GM21423 (cell line): ENCODE data around the gene CABYR.
A peak's percentile ranks its signal among the peaks of the same experiment; 100 is the strongest.
"Not testable (repeated sequence)": the region's sequence is repeated elsewhere in the genome, so short reads cannot be mapped to it uniquely, and the experiment has no call there.

Experiments used
- ATAC-seq: cut with Tn5 transposase; IDR thresholded peaks from one replicate; pipeline ENCODE4 v1.9.1; 2021; ENCODE audit warnings: mild to moderate bottlenecking, moderate library complexity; ENCODE audit not compliant: unreplicated experiment

The CABYR gene

DNA sequence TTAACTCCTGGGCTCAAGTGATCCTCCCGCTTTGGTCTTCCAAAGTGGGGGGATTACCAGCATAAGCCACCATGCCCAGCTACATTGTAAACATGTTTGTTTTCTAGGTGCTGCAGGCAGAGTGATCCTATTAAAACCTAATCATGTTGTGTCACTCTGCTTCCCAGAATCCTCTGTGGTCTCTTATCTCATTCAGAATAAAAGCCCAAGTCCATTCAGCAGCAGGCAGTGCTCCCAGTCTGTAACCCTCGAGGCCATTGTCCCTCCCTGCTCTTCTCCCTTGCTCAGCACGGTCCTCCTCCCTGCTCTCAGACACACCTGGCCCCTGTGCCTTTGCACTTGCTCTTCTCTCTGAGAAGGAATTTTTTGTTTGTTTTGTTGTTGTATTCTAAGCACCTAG is 11.1 kb upstream of the CABYR start:
- no peak for ATAC-seq

DNA sequence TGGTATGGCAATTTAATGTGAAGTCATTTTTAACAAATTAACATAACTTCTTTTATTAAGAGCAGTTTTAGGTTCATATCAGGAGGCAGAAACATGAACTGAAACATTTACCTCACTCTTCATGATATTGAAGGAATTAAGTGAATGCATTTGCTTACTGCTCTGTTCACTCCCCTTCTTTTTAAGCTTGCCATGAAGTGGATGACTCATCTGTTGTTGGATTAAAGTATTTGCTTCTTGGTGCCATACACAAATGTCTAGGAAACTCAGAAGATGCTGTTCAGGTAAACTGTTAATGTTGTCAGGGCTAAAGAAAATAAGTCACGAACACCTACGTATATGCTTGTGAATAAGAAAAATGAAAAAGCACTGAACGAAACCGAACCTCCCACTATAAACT is 10.2 kb upstream of the CABYR start:
- ATAC-seq: no peak

DNA sequence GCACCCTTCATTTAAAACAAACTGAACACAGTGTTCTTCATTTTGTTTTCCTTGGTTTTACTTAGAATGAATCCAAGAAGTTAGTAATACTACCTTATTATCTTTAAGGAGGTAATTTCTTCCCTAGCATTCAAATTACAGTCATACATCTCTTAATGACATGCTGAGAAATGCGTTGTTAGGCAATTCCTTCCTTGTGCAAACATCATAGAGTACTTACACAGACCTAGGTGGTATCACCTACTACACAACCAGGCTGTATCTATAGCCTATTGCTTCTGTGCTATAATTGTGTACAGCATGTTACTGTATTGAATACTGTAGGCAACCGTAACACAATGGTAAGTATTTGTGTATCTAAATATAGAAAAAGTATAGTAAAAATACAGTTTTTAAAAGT is 8.4 kb upstream of the CABYR start:
- ATAC-seq: no peak

DNA sequence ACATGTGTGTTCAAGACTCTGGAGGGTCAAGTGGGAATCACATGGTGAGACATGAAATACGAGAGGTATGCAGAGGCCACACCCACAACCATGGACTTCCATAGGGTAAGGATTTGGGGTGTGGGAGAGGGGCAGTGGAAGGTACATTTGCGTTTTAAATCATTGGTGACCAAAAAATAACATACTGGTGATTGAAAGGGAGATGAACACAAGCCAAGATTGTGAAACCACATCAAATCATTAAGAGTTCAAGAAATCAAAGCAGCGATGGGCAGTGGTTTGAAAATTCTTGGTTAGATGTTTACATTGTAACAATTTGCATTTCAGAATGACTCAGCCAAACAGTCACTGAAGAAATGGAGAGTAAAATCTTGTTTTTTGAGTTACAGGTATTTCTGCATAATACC is 1.9 kb upstream of the CABYR start:
- no peak for ATAC-seq

DNA sequence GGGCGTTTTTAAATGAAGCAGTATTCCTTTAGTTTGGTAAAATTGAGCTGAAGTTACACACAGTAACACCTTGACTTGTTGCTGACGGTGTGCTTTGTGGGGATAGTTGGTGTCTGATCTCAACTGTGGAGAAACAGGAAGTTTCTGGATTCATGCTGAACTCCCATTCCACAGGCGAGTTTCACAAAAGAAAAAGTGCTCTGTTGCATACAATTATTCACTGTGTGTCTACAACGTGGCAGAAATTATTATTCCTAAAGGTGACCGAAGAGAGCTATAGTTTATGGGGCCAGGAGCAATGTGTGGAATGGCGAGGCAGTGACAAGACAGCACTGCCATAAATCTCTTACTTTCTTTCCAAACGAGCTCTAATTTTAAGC is 463 bp upstream of the CABYR start:
- ATAC-seq: peak; percentile 31

DNA sequence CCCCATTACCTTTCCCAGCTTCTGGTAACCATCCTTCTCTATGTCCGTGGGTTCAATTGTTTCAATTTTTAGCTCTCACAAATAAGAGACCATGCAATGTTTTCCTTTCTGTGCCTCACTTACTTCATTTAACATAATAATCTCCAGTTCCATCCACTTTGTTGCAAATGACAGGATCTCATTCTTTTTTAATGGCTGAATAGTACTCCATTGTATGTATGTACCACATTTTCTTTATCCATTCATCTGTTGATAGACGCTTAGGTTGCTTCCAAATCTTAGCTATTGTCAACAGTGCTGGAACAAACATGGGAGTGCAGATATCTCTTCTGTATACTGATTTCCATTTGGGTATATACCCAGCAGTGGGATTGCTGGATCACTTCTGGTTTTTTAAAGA is 1.8 kb downstream of the CABYR start:
- ATAC-seq: no peak

DNA sequence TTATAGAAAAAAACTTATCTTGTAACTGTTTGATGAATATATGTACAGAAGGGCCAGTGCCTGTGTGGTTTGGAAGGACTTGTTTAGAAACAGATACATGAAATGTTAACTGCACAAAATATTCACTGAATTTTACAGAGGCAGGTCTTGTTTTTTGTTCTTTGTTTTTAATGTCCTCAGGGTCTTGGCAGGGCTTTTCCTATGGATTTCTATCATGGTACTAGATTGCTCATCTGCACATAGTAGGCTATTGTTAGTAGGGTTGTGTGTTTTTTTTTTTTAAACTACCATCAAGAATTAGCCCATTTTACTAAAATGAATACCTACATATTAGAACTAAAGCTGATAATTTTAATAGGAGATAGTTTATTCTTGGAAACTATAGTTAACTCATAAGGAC is 3.5 kb downstream of the CABYR start:
- ATAC-seq: no peak

DNA sequence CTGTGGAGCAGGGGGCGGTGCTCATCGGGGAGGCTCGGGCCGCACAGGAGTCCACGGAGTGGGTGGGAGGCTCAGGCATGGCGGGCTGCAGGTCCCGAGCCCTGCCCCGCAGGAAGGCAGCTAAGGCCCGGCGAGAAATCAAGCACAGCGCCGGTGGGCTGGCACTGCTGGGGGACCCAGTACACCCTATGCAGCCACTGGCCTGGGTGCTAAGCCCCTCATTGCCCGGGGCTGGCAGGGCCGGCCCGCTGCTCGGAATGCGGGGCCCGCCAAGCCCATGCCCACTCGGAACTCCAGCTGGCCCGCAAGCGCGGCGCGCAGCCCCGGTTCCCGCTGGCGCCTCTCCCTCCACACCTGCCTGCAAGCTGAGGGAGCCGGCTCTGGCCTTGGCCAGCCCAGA is 10.7 kb downstream of the CABYR start:
- not testable (repeated sequence) for ATAC-seq

DNA sequence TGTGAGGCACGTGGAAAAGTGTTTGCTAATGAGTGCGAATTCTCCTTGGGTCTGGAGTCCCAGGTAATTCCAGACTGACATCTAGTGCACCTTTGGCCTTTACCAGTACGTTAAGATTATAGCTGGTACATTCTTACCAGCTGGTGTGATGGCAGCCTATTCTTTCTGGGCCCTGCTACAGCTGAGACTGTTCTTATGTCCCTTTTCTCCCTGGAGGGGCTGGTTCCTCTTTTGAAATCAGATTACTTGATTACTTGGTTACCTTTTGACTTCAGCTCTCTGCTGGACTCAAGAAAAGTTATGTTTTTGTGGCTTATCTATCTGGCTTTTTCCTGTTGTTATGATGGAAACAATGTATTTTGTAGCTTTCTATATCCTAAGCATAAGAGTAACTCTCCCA is 14.5 kb downstream of the CABYR start:
- no peak for ATAC-seq

DNA sequence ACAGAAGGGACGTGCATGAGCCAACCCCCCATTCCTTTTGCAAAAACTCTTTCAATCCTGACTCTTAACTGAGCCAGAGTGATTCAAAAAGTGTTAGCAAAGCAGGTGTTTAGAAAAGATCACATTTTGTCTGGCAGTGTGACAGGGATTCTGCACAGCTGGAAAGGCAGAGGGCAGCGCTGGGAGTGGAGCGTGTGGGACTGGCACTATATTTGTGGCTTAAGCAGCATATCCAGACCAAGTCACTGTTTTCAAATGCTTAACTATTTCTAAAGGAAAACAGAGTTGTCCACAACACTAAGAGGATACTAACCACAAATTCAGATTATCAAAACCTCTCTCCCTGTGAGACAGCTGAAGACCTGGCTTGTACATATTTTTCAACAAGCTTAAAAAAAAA is 19.0 kb downstream of the CABYR start:
- ATAC-seq: no peak

DNA sequence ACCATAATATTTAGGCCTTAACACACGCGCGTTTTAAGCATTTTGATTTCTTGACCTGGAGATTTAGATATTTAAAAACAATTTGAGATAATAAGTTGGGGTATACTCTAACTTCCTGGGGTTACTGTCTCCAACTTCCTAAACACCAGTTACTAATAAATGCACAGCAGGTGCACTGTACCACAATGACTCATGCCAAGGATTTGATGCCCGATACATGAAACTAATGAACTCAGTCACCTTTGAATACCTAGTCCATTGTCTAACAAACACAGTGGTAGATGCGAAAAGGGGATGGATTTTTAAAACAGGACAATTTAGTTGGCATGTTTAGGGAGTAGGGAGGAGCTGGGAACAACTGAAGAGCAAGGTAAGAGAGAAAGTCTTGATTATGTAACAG is 21.2 kb downstream of the CABYR start:
- ATAC-seq: no peak

DNA sequence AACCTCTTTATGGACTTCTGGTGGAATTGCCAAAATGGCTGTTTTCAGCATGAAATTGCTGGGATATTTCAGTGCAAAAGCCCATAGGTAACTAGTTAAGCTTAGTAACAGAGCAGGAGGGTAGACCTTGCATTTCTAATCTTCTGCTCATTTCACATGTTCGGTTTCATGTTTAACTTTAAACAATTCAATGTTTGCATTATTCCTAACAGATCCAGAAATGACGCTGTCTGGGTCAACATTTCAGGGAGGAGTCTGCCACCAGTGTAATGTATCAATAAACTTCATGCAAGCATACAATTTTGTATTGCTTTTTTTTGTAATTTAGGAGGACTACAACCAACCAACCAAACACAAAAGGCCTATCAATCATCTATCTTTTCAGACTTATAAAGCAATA is 22.4 kb downstream of the CABYR start:
- no peak for ATAC-seq

DNA sequence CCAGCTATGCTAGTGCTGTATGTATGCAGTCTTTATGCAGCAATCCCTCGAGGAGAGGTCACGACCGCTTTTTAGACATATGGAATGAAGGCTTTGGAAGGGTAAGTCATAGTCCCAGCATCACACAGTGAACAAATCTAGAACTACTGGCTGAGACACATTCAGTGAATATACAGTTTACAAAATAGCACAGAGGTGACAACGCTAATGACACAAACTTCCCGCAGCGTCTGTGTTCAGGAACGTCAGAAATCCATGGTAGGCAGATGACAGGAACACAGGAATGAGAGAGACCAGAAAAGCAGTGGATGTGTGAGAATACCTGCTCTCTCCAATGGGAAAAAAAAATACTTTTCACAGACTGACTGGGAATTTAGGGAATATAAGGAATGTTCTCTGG is 29.6 kb downstream of the CABYR start:
- ATAC-seq: no peak

DNA sequence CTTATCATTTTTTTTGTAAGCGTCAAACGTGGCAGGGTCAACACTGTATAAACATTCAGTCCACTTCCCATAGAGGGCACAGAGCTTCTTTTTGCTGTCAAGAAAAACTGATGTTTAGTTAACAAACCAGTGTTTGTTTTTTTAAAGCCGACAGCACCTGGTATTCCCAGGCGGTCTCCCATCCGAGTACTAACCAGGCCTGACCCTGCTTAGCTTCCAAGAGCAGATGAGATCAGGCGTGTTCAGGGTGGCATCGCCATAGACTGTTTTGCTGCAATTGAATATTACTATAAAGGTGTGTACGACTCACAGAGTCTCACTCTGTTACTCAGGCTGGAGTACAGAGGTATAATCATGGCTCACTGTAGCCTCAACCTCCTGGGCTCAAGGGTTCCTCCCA is 31.5 kb downstream of the CABYR start:
- ATAC-seq: no peak

DNA sequence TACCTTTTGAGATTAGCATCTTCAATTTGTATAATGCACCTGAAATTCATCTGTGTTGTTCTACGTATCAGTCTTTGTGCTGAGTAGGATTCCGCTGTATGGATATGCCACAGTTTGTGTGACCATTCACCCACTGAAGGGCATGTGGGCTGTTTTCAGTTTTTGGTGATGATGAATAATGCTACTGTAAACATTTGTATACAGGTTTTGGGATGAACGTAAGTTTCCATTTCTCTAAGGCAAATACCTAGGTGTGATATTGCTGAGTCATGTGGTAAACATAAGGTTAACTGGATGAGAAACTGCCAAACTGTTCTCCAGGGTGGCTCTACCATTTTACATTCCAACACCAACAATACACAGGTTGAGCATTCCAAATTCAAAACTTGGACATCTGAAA is 35.1 kb downstream of the CABYR start:
- no peak for ATAC-seq

DNA sequence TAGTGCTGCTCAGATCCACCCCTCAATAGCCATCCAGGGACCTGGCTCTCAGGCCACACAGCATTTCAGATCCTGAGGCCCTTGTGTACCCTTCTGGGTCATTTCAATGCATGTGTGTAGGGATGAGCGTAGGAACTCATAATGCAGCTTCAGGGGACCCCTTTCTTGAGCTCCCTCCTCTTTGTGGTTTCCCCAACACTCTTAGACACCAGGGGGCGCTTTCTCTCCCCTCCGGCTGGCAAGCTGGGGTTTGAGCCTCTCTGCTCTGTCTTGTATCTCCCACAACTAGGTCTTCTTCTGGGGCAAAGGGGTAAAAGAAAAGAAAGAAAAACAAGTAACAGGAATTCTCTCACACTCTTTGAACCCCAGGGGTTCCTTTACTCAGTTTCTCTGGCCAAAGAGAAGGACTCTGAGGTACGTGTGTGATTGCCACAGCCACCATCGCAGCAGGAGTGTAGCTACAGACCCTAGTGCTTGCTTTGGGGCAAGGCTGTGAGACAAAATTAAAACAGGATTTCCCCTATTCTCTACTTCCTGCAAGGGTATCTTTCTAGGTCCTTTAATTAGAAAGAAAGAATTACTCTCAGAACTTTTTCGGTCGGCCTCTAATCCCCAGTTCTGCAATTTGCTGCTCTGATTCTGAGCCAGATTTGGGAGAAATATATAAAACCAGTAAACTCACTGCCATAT is 38.0 kb downstream of the CABYR start:
- peak; percentile 77 for ATAC-seq

DNA sequence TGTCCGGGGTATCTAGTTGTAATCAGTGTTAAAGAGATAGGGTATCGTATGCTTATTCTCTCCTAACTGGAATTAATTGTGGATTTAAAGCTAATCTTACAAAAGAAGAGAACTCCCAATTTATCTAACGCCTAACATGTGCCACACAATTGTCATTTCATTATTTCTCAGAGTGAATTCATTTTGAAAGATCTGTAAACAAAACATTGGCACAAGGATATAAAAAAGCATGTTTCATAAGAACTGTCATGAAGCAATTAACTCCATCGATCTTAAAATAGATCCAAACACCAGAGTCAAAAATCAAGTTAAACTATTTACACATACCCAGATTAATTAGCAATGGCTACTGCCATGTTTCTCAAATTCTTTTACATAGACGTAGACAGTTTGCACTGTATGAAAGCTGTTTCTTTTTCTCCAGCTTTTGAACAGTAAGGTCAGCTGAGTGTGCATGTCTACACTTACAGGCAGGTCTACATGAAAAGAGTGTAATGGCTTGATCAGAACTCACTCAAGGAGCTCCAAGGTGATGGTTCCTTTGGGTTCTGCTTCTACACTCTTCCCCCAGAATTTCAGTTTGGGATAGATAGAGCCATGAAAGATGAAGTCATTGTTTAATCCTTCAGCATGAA is 38.8 kb downstream of the CABYR start:
- ATAC-seq: no peak

DNA sequence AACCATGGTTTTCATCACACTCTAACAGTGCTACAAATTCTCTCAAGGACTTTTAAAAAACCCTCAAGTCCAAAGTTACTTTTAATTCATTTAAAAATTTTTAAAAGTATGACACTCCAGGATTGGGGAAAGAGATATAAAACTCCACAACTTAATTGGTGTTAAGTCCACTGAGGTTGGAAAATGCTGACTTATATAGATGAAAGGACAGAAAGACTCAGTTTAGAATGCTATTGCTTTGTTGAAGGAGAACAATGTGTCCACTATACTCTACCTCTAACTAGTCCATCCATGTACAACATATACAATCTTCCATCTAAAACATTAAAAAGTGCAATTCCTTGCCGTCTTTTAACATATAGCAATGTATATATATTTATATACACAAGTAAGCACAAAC is 41.2 kb downstream of the CABYR start:
- ATAC-seq: no peak

DNA sequence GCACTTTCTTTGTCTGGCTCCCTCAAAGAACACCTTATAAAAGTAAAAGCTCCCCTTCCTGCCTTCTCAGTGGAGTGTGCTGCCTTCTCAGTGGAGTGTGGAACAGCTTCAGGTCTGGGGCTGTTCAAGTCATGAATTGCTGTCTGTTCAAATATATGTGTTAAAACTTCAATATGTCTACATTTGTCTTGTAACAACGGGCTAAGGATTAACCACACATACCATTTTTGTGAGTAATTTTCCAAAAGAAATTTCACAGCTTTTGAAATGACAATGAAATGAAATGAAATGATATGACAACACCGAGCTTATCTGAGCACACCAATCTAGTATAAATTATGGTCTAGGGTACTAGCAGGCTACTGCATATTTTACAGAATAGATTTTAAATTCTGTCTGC is 42.9 kb downstream of the CABYR start:
- ATAC-seq: no peak

DNA sequence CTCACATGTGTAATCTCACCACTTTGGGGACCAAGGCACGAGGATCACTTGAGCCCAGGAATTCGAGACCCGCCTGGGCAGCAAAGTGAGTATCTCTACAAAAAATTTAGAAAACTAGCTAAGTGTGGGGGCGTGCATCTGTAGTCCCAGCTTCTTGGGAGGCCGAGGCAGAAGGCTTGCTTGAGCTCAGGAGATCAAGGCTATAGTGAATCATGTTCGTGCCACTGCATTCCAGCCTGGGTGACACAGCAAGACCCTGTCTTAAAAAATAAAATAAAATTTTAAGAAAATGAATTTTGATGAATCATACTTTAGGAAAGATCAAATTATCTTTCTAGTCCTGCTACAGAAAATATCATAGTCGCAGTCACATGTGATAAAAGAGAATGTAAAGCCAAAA is 46.9 kb downstream of the CABYR start:
- ATAC-seq: no peak

DNA sequence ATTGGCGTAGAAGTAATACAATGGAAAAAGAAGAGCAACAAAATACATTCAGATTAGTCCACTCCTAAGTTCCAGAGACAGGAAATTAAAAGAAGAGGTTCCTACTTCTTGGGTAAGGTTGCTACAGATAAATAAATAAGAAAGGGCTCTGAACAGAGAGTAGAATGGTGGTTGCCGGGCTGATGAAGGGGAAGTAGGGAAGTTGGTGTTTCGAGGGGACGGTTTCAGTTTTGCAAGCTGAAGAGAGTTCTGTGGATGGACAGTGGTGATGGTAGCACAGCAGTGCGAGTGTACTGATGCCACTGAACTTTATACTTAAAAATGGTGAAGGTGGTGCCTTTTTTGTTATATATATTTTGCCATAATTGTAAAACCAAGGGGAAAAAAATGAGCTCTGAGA is 48.2 kb downstream of the CABYR start:
- ATAC-seq: no peak

DNA sequence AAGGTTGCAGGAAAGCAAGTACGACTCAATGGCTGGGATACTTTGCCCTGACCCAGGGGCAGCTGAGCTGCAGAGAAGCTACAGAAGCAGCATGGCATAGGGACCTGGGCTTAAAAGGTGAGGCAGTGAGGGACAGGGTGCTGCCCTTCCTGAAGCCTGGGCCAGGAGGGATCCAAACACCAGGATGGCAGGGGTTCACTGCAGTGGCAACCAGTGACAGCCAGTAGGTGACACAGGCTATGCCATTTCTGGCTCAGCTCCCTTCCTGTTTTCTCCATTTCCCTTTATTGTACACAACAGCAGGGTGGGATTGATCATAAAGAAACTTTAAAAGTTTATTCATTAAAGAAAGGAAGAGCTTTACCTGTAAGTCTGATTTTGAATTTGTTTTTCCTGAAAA is 48.8 kb downstream of the CABYR start:
- ATAC-seq: no peak

DNA sequence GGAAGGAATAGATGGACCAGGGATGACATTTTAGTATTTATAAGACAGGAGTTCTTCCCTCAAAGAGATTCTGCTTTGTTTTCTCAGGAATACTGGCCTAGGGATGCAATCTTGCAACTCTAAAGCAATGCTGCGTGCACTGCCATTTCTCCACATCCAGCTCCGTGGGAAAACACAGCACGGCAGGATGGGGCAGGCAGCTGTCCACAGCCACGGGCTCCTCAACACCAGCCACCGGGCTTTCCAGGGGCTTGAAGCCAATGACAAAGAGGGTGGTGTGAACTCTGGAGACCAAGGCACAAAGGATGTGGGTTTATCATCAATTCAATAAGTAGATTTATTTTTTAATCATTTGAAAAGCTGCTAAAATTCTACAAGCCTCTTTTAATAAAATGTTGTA is 49.3 kb downstream of the CABYR start:
- ATAC-seq: no peak
